ENCODE results near the gene UNK. TPM values are rescaled to one million over a fixed set of nuclear protein-coding genes. Genes with fewer than 3 reads are reported as not detected.

Gene UNK
- total and polyA plus RNA-seq, 9 of the 15 experiments (the other 6 are each of a cell fraction or from before 2014, with no cell fraction given), result 12.8 to 38.6 (median 24.8) TPM

GRCh38 chr17:75764711-75765421, 19.7 kb upstream of the UNK start, which contains the start of gene GALK1 (continued):
- no peak for TF ChIP-seq CLOCK (CRISPR knock-in tag; IDR thresholded peaks at IDR 0.05; ENCODE audit: borderline replicate concordance)
- no peak for TF ChIP-seq ZNF609 (CRISPR knock-in tag; IDR thresholded peaks at IDR 0.05; ENCODE audit: borderline replicate concordance)
- no peak for TF ChIP-seq NCOR1 (IDR thresholded peaks at IDR 0.05)
- no peak for TF ChIP-seq MXD1 (CRISPR knock-in tag; IDR thresholded peaks at IDR 0.05; ENCODE audit: borderline replicate concordance, poor library complexity, severe bottlenecking)
- TF ChIP-seq ATF1 (CRISPR knock-in tag; IDR thresholded peaks at IDR 0.05), result no peak
- TF ChIP-seq ATF1 (tag; IDR thresholded peaks at IDR 0.05), result peak; percentile 68
- TF ChIP-seq CREB5 (CRISPR knock-in tag; IDR thresholded peaks at IDR 0.05), result no peak
- peak; percentile 60 for TF ChIP-seq ZBTB33 (CRISPR knock-in tag; IDR thresholded peaks at IDR 0.05)
- TF ChIP-seq ZNF512 (tag; IDR thresholded peaks at IDR 0.05), result no peak
